Measurements from ENCODE around the gene ZMYM3. TPM values are rescaled to one million over a fixed set of nuclear protein-coding genes. Genes with fewer than 3 reads are reported as not detected.

Gene ZMYM3
- total and polyA plus RNA-seq, 3 experiments from 2014 or later = 7.4 to 16.7 (median 16.5) TPM

DNA sequence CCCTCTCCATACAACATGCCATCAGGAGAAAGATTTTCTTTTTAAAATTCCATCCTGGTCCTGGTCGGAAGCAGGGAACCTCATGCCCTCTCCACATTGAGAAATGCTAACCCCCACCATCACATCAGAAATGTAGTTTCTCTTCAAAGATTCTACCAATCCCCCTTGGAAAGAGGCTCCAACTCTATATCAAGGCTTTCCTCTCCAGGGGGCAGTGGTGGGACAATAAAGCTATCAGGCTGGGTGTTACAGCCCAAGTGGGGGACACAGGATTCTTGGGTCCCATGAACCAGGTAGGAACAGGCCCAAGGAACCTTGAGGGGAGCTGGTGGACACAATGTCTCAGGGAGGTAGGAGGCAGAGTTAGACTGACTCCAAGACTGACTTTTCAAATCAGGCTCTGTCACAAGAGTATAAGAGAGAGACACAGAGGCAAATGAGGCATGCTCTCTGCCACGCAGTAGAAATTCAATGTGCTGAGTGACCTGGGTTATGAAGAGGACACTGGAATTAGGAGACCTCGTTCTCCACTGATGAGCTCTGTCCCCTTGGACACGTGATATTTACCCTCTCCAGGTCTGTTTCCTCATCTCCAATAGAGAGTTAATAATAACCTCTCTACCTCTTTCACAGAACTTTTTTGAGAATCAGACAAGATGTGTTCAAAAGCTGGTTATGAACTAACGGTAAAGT, 26.4 kb downstream of the ZMYM3 start:
- H3K27me3 ChIP-seq (ENCODE audit: insufficient read depth, low read length, poor library complexity, severe bottlenecking) = no peaks in the 10 kb centered on the region
- peak overlapping the region in 2 of 8 donors; percentile 1 to 27 for H3K27ac Mint-ChIP-seq
- H3K9me3 ChIP-seq (ENCODE audit: low read length) = no peaks in the 10 kb centered on the region
- DNase-seq = no peak
- H3K36me3 Mint-ChIP-seq = no peaks in the 10 kb centered on the region
- CTCF ChIA-PET = no interaction called here
- H3K4me3 Mint-ChIP-seq = no peak overlapping the region
- peaks cover 0 to 13% of the 10 kb centered on the region in 2 donors for H3K27me3 Mint-ChIP-seq
- H3K4me1 Mint-ChIP-seq = no peaks in the 10 kb centered on the region
- no peak overlapping the region for H3K27ac ChIP-seq (ENCODE audit: low read depth, low read length)
- no peaks in the 10 kb centered on the region for H3K9me3 Mint-ChIP-seq
- no peak overlapping the region for H3K4me3 ChIP-seq (ENCODE audit: low read length)
- POLR2A ChIA-PET = no interaction called here
- H3K36me3 ChIP-seq (ENCODE audit: insufficient read depth, low read length) = no peaks in the 10 kb centered on the region
- no peaks in the 10 kb centered on the region for H3K4me1 ChIP-seq (ENCODE audit: insufficient read depth, low read length)

DNA sequence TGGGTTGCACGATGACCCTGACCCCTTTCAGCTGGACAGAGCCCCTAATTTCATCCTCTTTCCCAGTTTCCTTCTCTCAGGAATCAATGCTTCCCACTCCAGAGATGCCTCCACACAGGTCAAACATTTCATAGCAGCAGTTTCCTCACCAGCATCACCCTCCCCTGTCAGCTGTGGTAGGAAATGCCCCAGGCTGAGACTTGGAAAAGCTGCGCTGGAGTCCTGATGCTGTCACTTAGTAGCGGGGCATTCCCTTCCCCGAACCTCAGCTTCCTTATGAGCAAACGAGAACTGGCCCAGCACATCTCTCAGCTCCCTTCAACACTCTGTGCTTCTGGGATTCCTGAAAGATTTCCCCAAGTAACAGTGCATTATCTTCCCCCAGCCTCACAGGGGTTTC, 28.3 kb downstream of the ZMYM3 start:
- no peak overlapping the region for H3K4me3 ChIP-seq (ENCODE audit: low read length)
- no peak overlapping the region for H3K27ac ChIP-seq (ENCODE audit: low read depth, low read length)
- ChIA-PET CTCF (no interaction called here), POLR2A (no interaction called here)
- no peak for DNase-seq
- H3K9me3 Mint-ChIP-seq = no peaks in the 10 kb centered on the region
- H3K36me3 ChIP-seq (ENCODE audit: insufficient read depth, low read length) = no peaks in the 10 kb centered on the region
- no peaks in the 10 kb centered on the region for H3K36me3 Mint-ChIP-seq
- H3K4me1 ChIP-seq (ENCODE audit: insufficient read depth, low read length) = no peaks in the 10 kb centered on the region
- no peaks in the 10 kb centered on the region for H3K4me1 Mint-ChIP-seq
- no peak overlapping the region for H3K4me3 Mint-ChIP-seq
- H3K27ac Mint-ChIP-seq = peak overlapping the region in 1 of 8 donors; percentile 38
- no peaks in the 10 kb centered on the region for H3K9me3 ChIP-seq (ENCODE audit: low read length)
- no peaks in the 10 kb centered on the region for H3K27me3 ChIP-seq (ENCODE audit: insufficient read depth, low read length, poor library complexity, severe bottlenecking)
- peaks cover 0 to 15% of the 10 kb centered on the region in 2 donors for H3K27me3 Mint-ChIP-seq

GRCh38 chrX:71225009-71225408, 28.9 kb downstream of the ZMYM3 start:
- POLR2A ChIA-PET = no interaction called here

DNA sequence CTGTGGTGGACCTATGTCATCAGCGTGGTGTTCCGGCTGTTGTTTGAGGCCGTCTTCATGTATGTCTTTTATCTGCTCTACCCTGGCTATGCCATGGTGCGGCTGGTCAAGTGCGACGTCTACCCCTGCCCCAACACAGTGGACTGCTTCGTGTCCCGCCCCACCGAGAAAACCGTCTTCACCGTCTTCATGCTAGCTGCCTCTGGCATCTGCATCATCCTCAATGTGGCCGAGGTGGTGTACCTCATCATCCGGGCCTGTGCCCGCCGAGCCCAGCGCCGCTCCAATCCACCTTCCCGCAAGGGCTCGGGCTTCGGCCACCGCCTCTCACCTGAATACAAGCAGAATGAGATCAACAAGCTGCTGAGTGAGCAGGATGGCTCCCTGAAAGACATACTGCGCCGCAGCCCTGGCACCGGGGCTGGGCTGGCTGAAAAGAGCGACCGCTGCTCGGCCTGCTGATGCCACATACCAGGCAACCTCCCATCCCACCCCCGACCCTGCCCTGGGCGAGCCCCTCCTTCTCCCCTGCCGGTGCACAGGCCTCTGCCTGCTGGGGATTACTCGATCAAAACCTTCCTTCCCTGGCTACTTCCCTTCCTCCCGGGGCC, 29.7 kb downstream of the ZMYM3 start:
- H3K27ac Mint-ChIP-seq = no peak overlapping the region
- H3K4me3 Mint-ChIP-seq = no peak overlapping the region
- no peaks in the 10 kb centered on the region for H3K36me3 ChIP-seq (ENCODE audit: insufficient read depth, low read length)
- H3K9me3 Mint-ChIP-seq = no peaks in the 10 kb centered on the region
- no peaks in the 10 kb centered on the region for H3K27me3 ChIP-seq (ENCODE audit: insufficient read depth, low read length, poor library complexity, severe bottlenecking)
- no peaks in the 10 kb centered on the region for H3K4me1 ChIP-seq (ENCODE audit: insufficient read depth, low read length)
- H3K9me3 ChIP-seq (ENCODE audit: low read length) = no peaks in the 10 kb centered on the region
- H3K4me3 ChIP-seq (ENCODE audit: low read length) = no peak overlapping the region
- peaks cover 0 to 15% of the 10 kb centered on the region in 2 donors for H3K27me3 Mint-ChIP-seq
- H3K27ac ChIP-seq (ENCODE audit: low read depth, low read length) = no peak overlapping the region
- H3K36me3 Mint-ChIP-seq = no peaks in the 10 kb centered on the region
- ChIA-PET POLR2A (no interaction called here), CTCF (no interaction called here)
- H3K4me1 Mint-ChIP-seq = no peaks in the 10 kb centered on the region
- no peak for DNase-seq

More at GRCh38 chrX:71225009-71225408, 28.9 kb downstream of the ZMYM3 start:
- DNase-seq = no peak
- H3K27ac ChIP-seq (ENCODE audit: low read depth, low read length) = no peak overlapping the region
- no peaks in the 10 kb centered on the region for H3K36me3 Mint-ChIP-seq
- no peak overlapping the region for H3K27ac Mint-ChIP-seq
- no peaks in the 10 kb centered on the region for H3K4me1 Mint-ChIP-seq
- CTCF ChIA-PET = no interaction called here
- no peaks in the 10 kb centered on the region for H3K9me3 Mint-ChIP-seq
- no peak overlapping the region for H3K4me3 Mint-ChIP-seq
- peaks cover 0 to 15% of the 10 kb centered on the region in 2 donors for H3K27me3 Mint-ChIP-seq
- no peaks in the 10 kb centered on the region for H3K36me3 ChIP-seq (ENCODE audit: insufficient read depth, low read length)
- H3K4me1 ChIP-seq (ENCODE audit: insufficient read depth, low read length) = no peaks in the 10 kb centered on the region
- H3K9me3 ChIP-seq (ENCODE audit: low read length) = no peaks in the 10 kb centered on the region
- no peaks in the 10 kb centered on the region for H3K27me3 ChIP-seq (ENCODE audit: insufficient read depth, low read length, poor library complexity, severe bottlenecking)
- H3K4me3 ChIP-seq (ENCODE audit: low read length) = no peak overlapping the region

GRCh38 chrX:71222929-71223328, 31.0 kb downstream of the ZMYM3 start, which contains the start of gene GJB1:
Gene GJB1, plus strand, starts transcription at chrX:71223224. Its CDS starts 484 bp downstream, at chrX:71223708.
- Histone ChIP-seq H3K27ac (ENCODE audit: low read depth, low read length) (no peak within 1 kb of the TSS), H3K36me3 (ENCODE audit: insufficient read depth, low read length) (no peaks in the 10 kb centered on the region), H3K27me3 (ENCODE audit: insufficient read depth, low read length, poor library complexity, severe bottlenecking) (no peaks in the 10 kb centered on the region), H3K4me3 (ENCODE audit: low read length) (no peak within 1 kb of the TSS), H3K9me3 (ENCODE audit: low read length) (no peaks in the 10 kb centered on the region), H3K4me1 (ENCODE audit: insufficient read depth, low read length) (no peaks in the 10 kb centered on the region)
- ChIA-PET POLR2A (no interaction called here), CTCF (no interaction called here)
- no peaks in the 10 kb centered on the region for H3K36me3 Mint-ChIP-seq
- peaks cover 0 to 15% of the 10 kb centered on the region in 2 donors for H3K27me3 Mint-ChIP-seq
- no peak within 1 kb of the TSS for H3K4me3 Mint-ChIP-seq
- H3K9me3 Mint-ChIP-seq = no peaks in the 10 kb centered on the region
- H3K4me1 Mint-ChIP-seq = no peaks in the 10 kb centered on the region
- no peak within 1 kb of the TSS for H3K27ac Mint-ChIP-seq
- no peak for DNase-seq

- Mint-ChIP-seq H3K4me1 (peaks cover 0 to 3% (median 0%) of the 10 kb centered on the region in 3 donors), H3K27ac (no peak overlapping the region), H3K36me3 (no peaks in the 10 kb centered on the region), H3K4me3 (no peak overlapping the region), H3K9me3 (no peaks in the 10 kb centered on the region), H3K27me3 (peaks cover 0 to 18% of the 10 kb centered on the region in 2 donors)
- no peak for DNase-seq
- ChIA-PET CTCF (no interaction called here), POLR2A (interaction anchor here (0.7 kb wide), 1 partner anchor 10 kb away, joined by 4 read pairs; no protein-coding TSS in a partner anchor)
- no peak overlapping the region for H3K4me3 ChIP-seq (ENCODE audit: low read length)
- H3K36me3 ChIP-seq (ENCODE audit: insufficient read depth, low read length) = no peaks in the 10 kb centered on the region
- no peaks in the 10 kb centered on the region for H3K27me3 ChIP-seq (ENCODE audit: insufficient read depth, low read length, poor library complexity, severe bottlenecking)
- no peak overlapping the region for H3K27ac ChIP-seq (ENCODE audit: low read depth, low read length)
- H3K4me1 ChIP-seq (ENCODE audit: insufficient read depth, low read length) = no peaks in the 10 kb centered on the region
- no peaks in the 10 kb centered on the region for H3K9me3 ChIP-seq (ENCODE audit: low read length)
These were observed 32.8 kb downstream of the ZMYM3 start for GRCh38 chrX:71221145-71221544.

DNA sequence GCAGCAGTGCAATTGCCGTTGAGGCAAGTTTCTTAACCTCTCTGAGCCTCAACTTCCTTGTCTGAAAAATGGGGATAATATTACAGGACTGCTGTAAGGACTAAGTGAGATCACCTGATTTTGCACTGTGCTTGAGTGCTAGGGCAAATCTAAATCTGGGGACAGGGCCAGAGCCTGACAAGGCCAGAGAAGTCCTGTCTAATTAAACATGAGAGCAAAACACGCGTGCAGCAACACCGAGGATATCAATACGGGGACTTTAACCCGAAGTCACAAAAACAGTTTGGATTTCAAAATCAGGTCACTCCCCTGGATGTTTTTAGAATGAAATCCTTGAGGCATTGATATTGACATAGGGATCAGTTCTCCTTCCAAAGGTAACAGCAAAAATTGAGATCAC, 36.6 kb downstream of the ZMYM3 start:
- Mint-ChIP-seq H3K36me3 (no peaks in the 10 kb centered on the region), H3K9me3 (no peaks in the 10 kb centered on the region), H3K27ac (no peak overlapping the region), H3K4me3 (no peak overlapping the region), H3K27me3 (peaks cover 0 to 14% of the 10 kb centered on the region in 2 donors), H3K4me1 (peaks cover 0 to 3% (median 0%) of the 10 kb centered on the region in 3 donors)
- ChIA-PET POLR2A (no interaction called here), CTCF (no interaction called here)
- Histone ChIP-seq H3K27ac (ENCODE audit: low read depth, low read length) (no peak overlapping the region), H3K9me3 (ENCODE audit: low read length) (no peaks in the 10 kb centered on the region), H3K27me3 (ENCODE audit: insufficient read depth, low read length, poor library complexity, severe bottlenecking) (peaks cover 6% of the 10 kb centered on the region), H3K4me1 (ENCODE audit: insufficient read depth, low read length) (no peaks in the 10 kb centered on the region), H3K36me3 (ENCODE audit: insufficient read depth, low read length) (no peaks in the 10 kb centered on the region), H3K4me3 (ENCODE audit: low read length) (no peak overlapping the region)
- no peak for DNase-seq

- ChIA-PET POLR2A (no interaction called here), CTCF (no interaction called here)
- Histone ChIP-seq H3K27ac (ENCODE audit: low read depth, low read length) (no peak overlapping the region), H3K4me1 (ENCODE audit: insufficient read depth, low read length) (no peaks in the 10 kb centered on the region), H3K36me3 (ENCODE audit: insufficient read depth, low read length) (no peaks in the 10 kb centered on the region), H3K9me3 (ENCODE audit: low read length) (no peaks in the 10 kb centered on the region), H3K4me3 (ENCODE audit: low read length) (no peak overlapping the region), H3K27me3 (ENCODE audit: insufficient read depth, low read length, poor library complexity, severe bottlenecking) (peaks cover 6% of the 10 kb centered on the region)
- no peaks in the 10 kb centered on the region for H3K9me3 Mint-ChIP-seq
- peaks cover 0 to 3% (median 0%) of the 10 kb centered on the region in 3 donors for H3K4me1 Mint-ChIP-seq
- no peak for DNase-seq
- peak overlapping the region in 1 of 8 donors; percentile 24 for H3K27ac Mint-ChIP-seq
- H3K27me3 Mint-ChIP-seq = peaks cover 0 to 12% of the 10 kb centered on the region in 2 donors
- H3K4me3 Mint-ChIP-seq = no peak overlapping the region
- H3K36me3 Mint-ChIP-seq = no peaks in the 10 kb centered on the region
These were observed 37.5 kb downstream of the ZMYM3 start for GRCh38 chrX:71216485-71216884.
